Breast epithelium (tissue), 4 donors: ENCODE results near the gene ECSCR. TPM values are rescaled to one million over a fixed set of nuclear protein-coding genes. Genes with fewer than 3 reads are reported as not detected.

Experiments used
- DNase-seq, 2 donors: peaks; one replicate each; pipeline ENCODE4 v3.0.0-alpha.2; 2019; ENCODE audit warnings: low spot score in 2 of 2
- H3K27ac ChIP-seq, 2 donors: fragments of 200-600 bp; sonication (generic) in 1 of 2; one replicate each; pipeline ENCODE4 v1.5.1; 2016 to 2019; ENCODE audit warnings: mild to moderate bottlenecking in 1 of 2
- H3K27me3 ChIP-seq, 2 donors: fragments of 200-600 bp; sonication (generic) in 1 of 2; one replicate each; pipeline versions ENCODE4 v1.5.1 to v1.6.0; 2017 to 2019; ENCODE audit warnings: control low read depth in 1 of 2, mild to moderate bottlenecking in 1 of 2
- H3K36me3 ChIP-seq: fragments of 200-600 bp; one replicate; pipeline ENCODE4 v1.5.1; 2019
- H3K4me1 ChIP-seq, 2 donors: fragments of 200-600 bp; sonication (generic); one replicate each; pipeline ENCODE4 v1.5.1; 2016 to 2019; ENCODE audit warnings: control low read depth in 1 of 2
- H3K4me3 ChIP-seq, 3 donors: fragments of 200-600 bp; sonication (generic); 1 replicate in 2 of 3; 2 replicates in 1 of 3; pipeline ENCODE4 v1.5.1; 2016 to 2019; ENCODE audit warnings: mild to moderate bottlenecking in 3 of 3, moderate library complexity in 2 of 3
- H3K9me3 ChIP-seq, 2 donors: fragments of 200-600 bp; sonication (generic) in 1 of 2; one replicate each; pipeline ENCODE4 v1.5.1; 2016 to 2019; ENCODE audit warnings: control low read depth in 1 of 2
- CTCF ChIP-seq, 3 donors: fragments of 450-650 bp; IDR thresholded peaks; one replicate each; pipeline ENCODE4 v1.5.1; 2016 to 2017; ENCODE audit warnings: antibody characterized with exemption in 3 of 3, mild to moderate bottlenecking in 3 of 3, moderate library complexity in 3 of 3
- POLR2A ChIP-seq: fragments of 450-650 bp; IDR thresholded peaks from one replicate; pipeline ENCODE4 v1.6.1; 2016; ENCODE audit warnings: antibody characterized with exemption, mild to moderate bottlenecking, moderate library complexity
- POLR2AphosphoS5 ChIP-seq, 3 donors: sonication (generic); formaldehyde crosslinking; IDR thresholded peaks; one replicate each; pipeline ENCODE4 v1.6.1; 2017; ENCODE audit warnings: antibody characterized with exemption in 3 of 3
- intact Hi-C: fragments of 100-400 bp; cut with DNase I; formaldehyde crosslinking; loops from one replicate; pipeline ENCODE4 v1.15.1; 2023; ENCODE audit warnings: low total_unique reads
- total RNA-seq, 3 donors: library from RNA; depleted of rRNA; stranded (reverse); fragments of >200 nt; gene quantifications; one replicate each; pipeline ENCODE4 v1.1.0, GENCODE V29; 2016

The ECSCR gene
- total RNA-seq, 3 donors from 2014 or later: 6.6 to 39.3 (median 17.4) TPM

- H3K27ac ChIP-seq: peak overlapping the region; percentile 21 to 43
- no peak for DNase-seq
- no peaks in the 10 kb centered on the region for H3K9me3 ChIP-seq
- intact Hi-C loops: loop anchor here (5.0 kb wide), 1 partner anchor 101 kb away; no protein-coding TSS in a partner anchor
- H3K4me1 ChIP-seq: peaks cover 4 to 12% of the 10 kb centered on the region in 2 donors
- H3K36me3 ChIP-seq: no peaks in the 10 kb centered on the region
- no peak overlapping the region for H3K4me3 ChIP-seq
- no peaks in the 10 kb centered on the region for H3K27me3 ChIP-seq
- TF ChIP-seq POLR2AphosphoS5 (IDR thresholded peaks at IDR 0.05) (no peak), POLR2A (no peak), CTCF (IDR thresholded peaks at IDR 0.05) (no peak)
Measured at GRCh38 chr5:139416651-139417050, 45.9 kb downstream of the ECSCR start.

- peaks cover 4 to 12% of the 10 kb centered on the region in 2 donors for H3K4me1 ChIP-seq
- H3K9me3 ChIP-seq: no peaks in the 10 kb centered on the region
- peak overlapping the region; percentile 38 to 77 for H3K27ac ChIP-seq
- intact Hi-C loops: loop anchor here (2.0 to 5.0 kb wide), 2 partner anchors 71 to 101 kb away; no protein-coding TSS in a partner anchor
- no peaks in the 10 kb centered on the region for H3K27me3 ChIP-seq
- no peak overlapping the region for H3K4me3 ChIP-seq
- H3K36me3 ChIP-seq: no peaks in the 10 kb centered on the region
- no peak for DNase-seq
- TF ChIP-seq CTCF (IDR thresholded peaks at IDR 0.05): no peak
- TF ChIP-seq POLR2A: no peak
- no peak for TF ChIP-seq POLR2AphosphoS5 (IDR thresholded peaks at IDR 0.05)
Measured at GRCh38 chr5:139415869-139416268, 46.7 kb downstream of the ECSCR start.

GRCh38 chr5:139415221-139415861 lies 47.2 kb downstream of the ECSCR start:
- H3K27ac ChIP-seq: peak overlapping the region; percentile 38 to 77
- DNase-seq: no peak
- TF ChIP-seq POLR2A (no peak), POLR2AphosphoS5 (IDR thresholded peaks at IDR 0.05) (no peak)
- H3K36me3 ChIP-seq: no peaks in the 10 kb centered on the region
- no peaks in the 10 kb centered on the region for H3K27me3 ChIP-seq
- H3K4me3 ChIP-seq: no peak overlapping the region
- intact Hi-C loops: loop anchor here (2.0 to 5.0 kb wide), 2 partner anchors 71 to 102 kb away; no protein-coding TSS in a partner anchor
- peaks cover 4 to 12% of the 10 kb centered on the region in 2 donors for H3K4me1 ChIP-seq
- H3K9me3 ChIP-seq: no peaks in the 10 kb centered on the region

GRCh38 chr5:139414581-139415130 lies 47.9 kb downstream of the ECSCR start:
- H3K36me3 ChIP-seq: no peaks in the 10 kb centered on the region
- intact Hi-C loops: loop anchor here (2.0 to 5.0 kb wide), 2 partner anchors 72 to 103 kb away; no protein-coding TSS in a partner anchor

GRCh38 chr5:139413963-139414362 lies 48.6 kb downstream of the ECSCR start:
- Histone ChIP-seq H3K9me3 (no peaks in the 10 kb centered on the region), H3K27ac (peak overlapping the region; percentile 38 to 77), H3K4me1 (peaks cover 4 to 12% of the 10 kb centered on the region in 2 donors), H3K36me3 (no peaks in the 10 kb centered on the region), H3K4me3 (no peak overlapping the region), H3K27me3 (no peaks in the 10 kb centered on the region)
- no peak for TF ChIP-seq POLR2A
- no peak for TF ChIP-seq CTCF (IDR thresholded peaks at IDR 0.05)
- TF ChIP-seq POLR2AphosphoS5 (IDR thresholded peaks at IDR 0.05): no peak
- DNase-seq: no peak
- intact Hi-C loops: loop anchor here (2.0 kb wide), 1 partner anchor 73 kb away; no protein-coding TSS in a partner anchor

More at GRCh38 chr5:139414581-139415130, 47.9 kb downstream of the ECSCR start:
- Histone ChIP-seq H3K27ac (peak overlapping the region; percentile 38 to 77), H3K4me1 (peaks cover 4 to 12% of the 10 kb centered on the region in 2 donors), H3K4me3 (no peak overlapping the region), H3K9me3 (no peaks in the 10 kb centered on the region), H3K27me3 (no peaks in the 10 kb centered on the region)
- DNase-seq: no peak
- no peak for TF ChIP-seq POLR2AphosphoS5 (IDR thresholded peaks at IDR 0.05)

- no peak for DNase-seq
Measured at GRCh38 chr5:139413153-139413552, 49.4 kb downstream of the ECSCR start.

More at GRCh38 chr5:139413153-139413552, 49.4 kb downstream of the ECSCR start:
- TF ChIP-seq POLR2A (no peak), POLR2AphosphoS5 (IDR thresholded peaks at IDR 0.05) (no peak), CTCF (IDR thresholded peaks at IDR 0.05) (no peak)
- Histone ChIP-seq H3K4me3 (no peak overlapping the region), H3K27ac (no peak overlapping the region), H3K36me3 (no peaks in the 10 kb centered on the region), H3K9me3 (no peaks in the 10 kb centered on the region), H3K4me1 (peaks cover 4 to 12% of the 10 kb centered on the region in 2 donors), H3K27me3 (no peaks in the 10 kb centered on the region)
- intact Hi-C loops: no loop called here
